ENCODE measurements around the gene TRAF1. TPM values are rescaled to one million over a fixed set of nuclear protein-coding genes. Genes with fewer than 3 reads are reported as not detected.
A peak's percentile ranks its signal among the peaks of the same experiment; 100 is the strongest.

The TRAF1 gene
- total RNA-seq, 1 experiment from 2014 or later: 4.7 TPM

DNA sequence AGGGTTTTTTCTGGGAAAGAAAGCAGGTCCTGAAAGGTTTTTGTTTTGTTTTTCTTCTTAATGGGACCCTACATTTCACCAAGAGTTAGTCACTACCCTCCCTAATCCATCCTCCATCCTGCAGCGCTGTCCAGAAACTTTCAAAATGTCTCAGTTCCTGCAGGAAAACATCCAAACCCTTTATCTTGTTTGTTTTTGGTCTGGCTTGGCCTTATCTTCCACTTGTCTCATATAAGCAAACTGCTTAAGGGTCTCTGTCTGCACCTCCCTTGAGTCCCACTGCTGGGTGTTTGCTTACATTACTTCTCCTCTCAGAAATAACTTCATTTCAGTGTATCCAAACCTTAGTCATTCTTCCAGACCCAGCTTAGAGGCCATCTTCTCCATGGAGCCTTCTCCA lies 11.0 kb upstream of the TRAF1 start:
- intact Hi-C loops (cut with micrococcal nuclease; ENCODE audit: unreplicated experiment) (loop anchor here (2.0 kb wide), 1 partner anchor 181 kb away; no protein-coding TSS in a partner anchor), in situ Hi-C loops (cut with HindIII; ENCODE audit: low pct_unique_long_range_greater_than_20kb, low sequenced_read_pairs) (no loop called here)
- ATAC-seq (no peak), DNase-seq (ENCODE audit: low read depth, low spot score) (no peak)
- Histone ChIP-seq H3K36me3 (ENCODE audit: control insufficient read depth, insufficient read depth, low read length) (no peaks in the 10 kb centered on the region), H3K9me3 (ENCODE audit: control insufficient read depth, insufficient read depth, low read depth, low read length) (no peaks in the 10 kb centered on the region), H3K27me3 (ENCODE audit: control insufficient read depth, insufficient read depth, low read length) (no peaks in the 10 kb centered on the region), H3K4me3 (ENCODE audit: low read depth in 2 of 2, low read length in 2 of 2) (no peak overlapping the region), H3K27ac (ENCODE audit: low read length) (no peak overlapping the region), H3K4me1 (ENCODE audit: control insufficient read depth, insufficient read depth, low read length) (peaks cover 7% of the 10 kb centered on the region)
- ChIA-PET CTCF (interaction anchor here (0.5 kb wide), 1 partner anchor 874 kb away, joined by 4 read pairs; no protein-coding TSS in a partner anchor), POLR2A (interaction anchor here (0.5 kb wide), 1 partner anchor 66 kb away, joined by 11 read pairs; no protein-coding TSS in a partner anchor)
- no TSS peak for BruUV-seq (replicated peaks)
- TF ChIP-seq, protein P1, sequence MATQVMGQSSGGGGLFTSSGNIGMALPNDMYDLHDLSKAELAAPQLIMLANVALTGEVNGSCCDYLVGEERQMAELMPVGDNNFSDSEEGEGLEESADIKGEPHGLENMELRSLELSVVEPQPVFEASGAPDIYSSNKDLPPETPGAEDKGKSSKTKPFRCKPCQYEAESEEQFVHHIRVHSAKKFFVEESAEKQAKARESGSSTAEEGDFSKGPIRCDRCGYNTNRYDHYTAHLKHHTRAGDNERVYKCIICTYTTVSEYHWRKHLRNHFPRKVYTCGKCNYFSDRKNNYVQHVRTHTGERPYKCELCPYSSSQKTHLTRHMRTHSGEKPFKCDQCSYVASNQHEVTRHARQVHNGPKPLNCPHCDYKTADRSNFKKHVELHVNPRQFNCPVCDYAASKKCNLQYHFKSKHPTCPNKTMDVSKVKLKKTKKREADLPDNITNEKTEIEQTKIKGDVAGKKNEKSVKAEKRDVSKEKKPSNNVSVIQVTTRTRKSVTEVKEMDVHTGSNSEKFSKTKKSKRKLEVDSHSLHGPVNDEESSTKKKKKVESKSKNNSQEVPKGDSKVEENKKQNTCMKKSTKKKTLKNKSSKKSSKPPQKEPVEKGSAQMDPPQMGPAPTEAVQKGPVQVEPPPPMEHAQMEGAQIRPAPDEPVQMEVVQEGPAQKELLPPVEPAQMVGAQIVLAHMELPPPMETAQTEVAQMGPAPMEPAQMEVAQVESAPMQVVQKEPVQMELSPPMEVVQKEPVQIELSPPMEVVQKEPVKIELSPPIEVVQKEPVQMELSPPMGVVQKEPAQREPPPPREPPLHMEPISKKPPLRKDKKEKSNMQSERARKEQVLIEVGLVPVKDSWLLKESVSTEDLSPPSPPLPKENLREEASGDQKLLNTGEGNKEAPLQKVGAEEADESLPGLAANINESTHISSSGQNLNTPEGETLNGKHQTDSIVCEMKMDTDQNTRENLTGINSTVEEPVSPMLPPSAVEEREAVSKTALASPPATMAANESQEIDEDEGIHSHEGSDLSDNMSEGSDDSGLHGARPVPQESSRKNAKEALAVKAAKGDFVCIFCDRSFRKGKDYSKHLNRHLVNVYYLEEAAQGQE (IDR thresholded peaks at IDR 0.05; ENCODE audit: insufficient read depth in 1 of 2, low read depth in 2 of 2, low read length in 1 of 2): no peak

DNA sequence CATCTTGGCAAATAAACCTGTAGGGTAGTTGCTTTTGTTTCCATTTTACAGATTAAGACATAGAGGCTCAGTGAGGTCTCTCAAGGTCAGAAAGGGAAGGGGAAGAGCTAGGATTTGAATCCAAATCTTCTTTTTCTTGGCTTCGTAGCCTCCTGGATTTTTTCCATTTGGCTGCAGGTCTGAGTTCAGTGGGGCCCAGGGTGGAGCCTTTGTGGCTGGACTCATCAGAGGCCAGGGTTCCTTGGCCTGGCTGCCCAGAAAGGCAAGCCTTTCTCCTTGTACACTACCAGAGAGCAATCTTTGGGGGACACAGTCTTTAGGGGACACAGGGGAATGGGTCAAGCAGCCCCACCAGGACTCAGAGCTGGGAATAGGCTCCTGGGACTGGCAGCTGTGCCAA lies 10.5 kb upstream of the TRAF1 start:
- Histone ChIP-seq H3K4me3 (ENCODE audit: low read depth in 2 of 2, low read length in 2 of 2) (no peak overlapping the region), H3K36me3 (ENCODE audit: control insufficient read depth, insufficient read depth, low read length) (no peaks in the 10 kb centered on the region), H3K27ac (ENCODE audit: low read length) (no peak overlapping the region), H3K9me3 (ENCODE audit: control insufficient read depth, insufficient read depth, low read depth, low read length) (no peaks in the 10 kb centered on the region), H3K27me3 (ENCODE audit: control insufficient read depth, insufficient read depth, low read length) (no peaks in the 10 kb centered on the region), H3K4me1 (ENCODE audit: control insufficient read depth, insufficient read depth, low read length) (peaks cover 7% of the 10 kb centered on the region)
- TF ChIP-seq, protein P2, sequence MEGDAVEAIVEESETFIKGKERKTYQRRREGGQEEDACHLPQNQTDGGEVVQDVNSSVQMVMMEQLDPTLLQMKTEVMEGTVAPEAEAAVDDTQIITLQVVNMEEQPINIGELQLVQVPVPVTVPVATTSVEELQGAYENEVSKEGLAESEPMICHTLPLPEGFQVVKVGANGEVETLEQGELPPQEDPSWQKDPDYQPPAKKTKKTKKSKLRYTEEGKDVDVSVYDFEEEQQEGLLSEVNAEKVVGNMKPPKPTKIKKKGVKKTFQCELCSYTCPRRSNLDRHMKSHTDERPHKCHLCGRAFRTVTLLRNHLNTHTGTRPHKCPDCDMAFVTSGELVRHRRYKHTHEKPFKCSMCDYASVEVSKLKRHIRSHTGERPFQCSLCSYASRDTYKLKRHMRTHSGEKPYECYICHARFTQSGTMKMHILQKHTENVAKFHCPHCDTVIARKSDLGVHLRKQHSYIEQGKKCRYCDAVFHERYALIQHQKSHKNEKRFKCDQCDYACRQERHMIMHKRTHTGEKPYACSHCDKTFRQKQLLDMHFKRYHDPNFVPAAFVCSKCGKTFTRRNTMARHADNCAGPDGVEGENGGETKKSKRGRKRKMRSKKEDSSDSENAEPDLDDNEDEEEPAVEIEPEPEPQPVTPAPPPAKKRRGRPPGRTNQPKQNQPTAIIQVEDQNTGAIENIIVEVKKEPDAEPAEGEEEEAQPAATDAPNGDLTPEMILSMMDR (IDR thresholded peaks at IDR 0.05): no peak
- ChIA-PET POLR2A (no interaction called here), CTCF (no interaction called here)
- intact Hi-C loops (cut with micrococcal nuclease; ENCODE audit: unreplicated experiment): loop anchor here (2.0 kb wide), 1 partner anchor 180 kb away; no protein-coding TSS in a partner anchor
- ATAC-seq (no peak), DNase-seq (ENCODE audit: low read depth, low spot score) (no peak)
- BruUV-seq (replicated peaks): no TSS peak
- in situ Hi-C loops (cut with HindIII; ENCODE audit: low pct_unique_long_range_greater_than_20kb, low sequenced_read_pairs): no loop called here

DNA sequence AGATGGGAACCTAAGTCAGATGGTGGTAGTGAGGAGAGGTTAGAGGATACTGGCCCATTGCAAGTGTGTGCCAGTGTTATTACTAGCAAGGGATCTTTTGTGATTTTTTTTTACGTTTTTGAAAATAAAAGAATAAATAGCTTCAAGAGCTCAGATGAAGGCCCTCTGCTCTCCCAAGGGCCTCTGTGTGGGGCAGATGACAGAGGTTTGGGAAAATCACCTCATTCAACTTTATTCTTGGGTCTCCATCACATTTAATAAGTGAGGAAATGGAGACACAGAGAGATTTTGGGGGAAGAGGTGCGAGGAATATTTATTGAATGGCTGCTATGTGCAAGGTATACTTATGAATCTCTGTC lies 10.1 kb upstream of the TRAF1 start:
- ChIA-PET CTCF (no interaction called here), POLR2A (no interaction called here)
- Histone ChIP-seq H3K4me1 (ENCODE audit: control insufficient read depth, insufficient read depth, low read length) (peaks cover 7% of the 10 kb centered on the region), H3K27ac (ENCODE audit: low read length) (no peak overlapping the region), H3K4me3 (ENCODE audit: low read depth in 2 of 2, low read length in 2 of 2) (no peak overlapping the region), H3K36me3 (ENCODE audit: control insufficient read depth, insufficient read depth, low read length) (no peaks in the 10 kb centered on the region), H3K27me3 (ENCODE audit: control insufficient read depth, insufficient read depth, low read length) (no peaks in the 10 kb centered on the region), H3K9me3 (ENCODE audit: control insufficient read depth, insufficient read depth, low read depth, low read length) (no peaks in the 10 kb centered on the region)
- no peak for DNase-seq (ENCODE audit: low read depth, low spot score)
- in situ Hi-C loops (cut with HindIII; ENCODE audit: low pct_unique_long_range_greater_than_20kb, low sequenced_read_pairs) (no loop called here), intact Hi-C loops (cut with micrococcal nuclease; ENCODE audit: unreplicated experiment) (loop anchor here (2.0 kb wide), 1 partner anchor 180 kb away; no protein-coding TSS in a partner anchor)
- no TSS peak for BruUV-seq (replicated peaks)
- ATAC-seq: no peak
- TF ChIP-seq TCF7L2 (IDR thresholded peaks at IDR 0.05; ENCODE audit: low read depth, low read length): no peak
- TF ChIP-seq, protein P2 (IDR thresholded peaks at IDR 0.05): peak; percentile 49

All from Panc1 (cell line).